Mucosa of descending colon (tissue), 3 donors: ENCODE data around the gene LEMD2. TPM values are rescaled to one million over a fixed set of nuclear protein-coding genes. Genes with fewer than 3 reads are reported as not detected.

ENCODE experiments used
- ATAC-seq: fragments of 200-7000 bp; cut with Tn5 transposase; one replicate; pipeline ENCODE4 v1.9.1; 2020; ENCODE audit warnings: mild to moderate bottlenecking, moderate library complexity
- DNase-seq, 3 donors: peaks; one replicate each; pipeline ENCODE4 v3.0.0-alpha.2; 2020
- H3K36me3 ChIP-seq: fragments of 200-600 bp; one replicate; pipeline ENCODE4 v1.8.0; 2021; ENCODE audit warnings: low read depth, mild to moderate bottlenecking
- H3K4me1 ChIP-seq: fragments of 200-600 bp; one replicate; pipeline ENCODE4 v1.8.0; 2021; ENCODE audit warnings: low read depth, mild to moderate bottlenecking
- H3K4me3 ChIP-seq: fragments of 200-600 bp; one replicate; pipeline ENCODE4 v1.8.0; 2021; ENCODE audit warnings: mild to moderate bottlenecking
- H3K9me3 ChIP-seq: fragments of 200-600 bp; one replicate; pipeline ENCODE4 v1.8.0; 2021; ENCODE audit warnings: mild to moderate bottlenecking
- intact Hi-C, 2 donors: fragments of 100-400 bp; cut with DNase I in 1 of 2; cut with micrococcal nuclease in 1 of 2; formaldehyde crosslinking; loops; one replicate each; pipeline versions ENCODE4 v1.11.0 to v1.11.1; 2022; cut with DNase I, micrococcal nuclease
- total RNA-seq, 3 donors: library from RNA; stranded (reverse); fragmentation: NEBNext Ultra II Directional in 2 of 3; extraction: Animal tissue kit (Norgen Biotek cat#: 25700) in 2 of 3; gene quantifications; one replicate each; pipeline versions ENCODE4 v1.2.1 to v1.2.4, GENCODE V29; 2021 to 2023
- TF ChIP-seq, protein P1 (sequence below): fragments of 200-600 bp; IDR thresholded peaks from one replicate; pipeline ENCODE4 v1.8.0; 2022; ENCODE audit warnings: antibody characterized with exemption, mild to moderate bottlenecking
- donor health status: DM: no; HTN: no; CAD: no; lungs with moderate emphysema.
- donor health status: DM: no; HTN: no; CAD: no.
- donor health status: DM: no; HTN: yes; CAD: no.

LEMD2 gene
- total RNA-seq, 3 donors from 2014 or later = 57.2 to 73.6 (median 59.6) TPM

- peak in 1 of 3 donors; percentile 65 for DNase-seq
- intact Hi-C loops = no loop called here
- no peak overlapping the region for H3K4me3 ChIP-seq
- no peaks in the 10 kb centered on the region for H3K36me3 ChIP-seq
- ATAC-seq = no peak
- peaks cover 17% of the 10 kb centered on the region for H3K4me1 ChIP-seq
- TF ChIP-seq, protein P1, sequence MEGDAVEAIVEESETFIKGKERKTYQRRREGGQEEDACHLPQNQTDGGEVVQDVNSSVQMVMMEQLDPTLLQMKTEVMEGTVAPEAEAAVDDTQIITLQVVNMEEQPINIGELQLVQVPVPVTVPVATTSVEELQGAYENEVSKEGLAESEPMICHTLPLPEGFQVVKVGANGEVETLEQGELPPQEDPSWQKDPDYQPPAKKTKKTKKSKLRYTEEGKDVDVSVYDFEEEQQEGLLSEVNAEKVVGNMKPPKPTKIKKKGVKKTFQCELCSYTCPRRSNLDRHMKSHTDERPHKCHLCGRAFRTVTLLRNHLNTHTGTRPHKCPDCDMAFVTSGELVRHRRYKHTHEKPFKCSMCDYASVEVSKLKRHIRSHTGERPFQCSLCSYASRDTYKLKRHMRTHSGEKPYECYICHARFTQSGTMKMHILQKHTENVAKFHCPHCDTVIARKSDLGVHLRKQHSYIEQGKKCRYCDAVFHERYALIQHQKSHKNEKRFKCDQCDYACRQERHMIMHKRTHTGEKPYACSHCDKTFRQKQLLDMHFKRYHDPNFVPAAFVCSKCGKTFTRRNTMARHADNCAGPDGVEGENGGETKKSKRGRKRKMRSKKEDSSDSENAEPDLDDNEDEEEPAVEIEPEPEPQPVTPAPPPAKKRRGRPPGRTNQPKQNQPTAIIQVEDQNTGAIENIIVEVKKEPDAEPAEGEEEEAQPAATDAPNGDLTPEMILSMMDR = no peak
- H3K9me3 ChIP-seq = no peaks in the 10 kb centered on the region
Observed at GRCh38 chr6:33746036-33746600, 42.8 kb downstream of the LEMD2 start.

DNA sequence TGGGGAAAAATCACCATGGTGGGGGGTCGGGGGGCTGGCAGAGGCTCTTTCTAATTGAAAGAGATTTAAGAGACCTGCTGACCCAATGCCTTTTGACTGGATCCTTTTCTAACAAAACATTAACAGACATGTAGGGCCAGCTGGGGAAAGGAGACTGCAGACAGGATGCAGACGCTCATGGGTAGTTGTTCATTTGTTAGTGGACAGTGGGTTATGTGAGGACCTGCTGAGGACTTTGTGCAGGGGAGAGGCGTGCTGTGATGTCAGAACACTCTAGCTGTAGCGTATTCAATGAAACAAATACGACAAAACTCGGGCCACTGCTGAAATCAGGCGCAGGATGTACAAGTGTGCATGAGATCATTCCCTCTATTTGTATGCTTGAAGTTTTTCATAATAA lies 43.4 kb downstream of the LEMD2 start:
- intact Hi-C loops = no loop called here
- Histone ChIP-seq H3K36me3 (no peaks in the 10 kb centered on the region), H3K4me1 (peaks cover 17% of the 10 kb centered on the region), H3K4me3 (no peak overlapping the region), H3K9me3 (no peaks in the 10 kb centered on the region)
- no peak for ATAC-seq
- no peak for DNase-seq
- TF ChIP-seq, protein P1 = no peak

DNA sequence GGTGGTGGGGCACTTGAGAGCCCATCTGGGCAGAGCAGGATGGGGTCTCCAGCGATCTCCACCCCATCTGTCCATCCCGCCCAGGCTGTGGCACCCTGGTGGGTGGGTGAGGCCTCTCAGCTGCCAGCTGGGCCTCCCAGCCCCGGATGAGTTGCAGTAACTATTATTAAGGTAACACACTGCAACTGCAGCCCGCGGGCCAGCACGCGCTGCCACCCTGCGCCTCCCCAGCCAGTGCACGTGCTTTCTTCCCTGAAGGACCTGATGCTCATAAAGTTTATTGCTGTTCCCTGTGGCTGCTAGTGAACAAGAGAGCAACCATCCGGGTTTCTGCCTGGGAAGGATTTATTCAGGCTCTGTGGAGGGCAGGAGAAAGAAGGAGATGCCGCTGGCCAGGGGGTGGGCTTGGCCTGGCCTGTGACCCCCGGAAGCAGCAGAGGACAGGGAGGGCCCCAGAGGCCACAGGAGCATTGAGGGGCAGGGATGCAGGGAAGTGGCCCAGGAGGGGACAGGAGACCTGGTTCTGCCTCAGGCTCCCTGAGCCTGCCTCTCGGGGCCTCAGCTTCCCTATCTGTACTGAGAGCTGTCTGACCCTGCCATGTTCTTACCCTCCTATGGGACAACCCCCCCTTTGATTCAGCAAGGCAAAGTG lies 43.9 kb downstream of the LEMD2 start:
- intact Hi-C loops = no loop called here
- Histone ChIP-seq H3K4me3 (no peak overlapping the region), H3K4me1 (peaks cover 17% of the 10 kb centered on the region), H3K9me3 (no peaks in the 10 kb centered on the region), H3K36me3 (no peaks in the 10 kb centered on the region)
- DNase-seq = peak; percentile 76 to 82 (median 80)
- TF ChIP-seq, protein P1 = no peak
- peak; percentile 86 for ATAC-seq

- H3K4me3 ChIP-seq = no peak overlapping the region
- no peaks in the 10 kb centered on the region for H3K36me3 ChIP-seq
- TF ChIP-seq, protein P1 = peak; percentile 77
- intact Hi-C loops = no loop called here
- ATAC-seq (peak; percentile 83), DNase-seq (peak; percentile 74 to 91 (median 83))
- no peaks in the 10 kb centered on the region for H3K9me3 ChIP-seq
- H3K4me1 ChIP-seq = peaks cover 17% of the 10 kb centered on the region
Observed at GRCh38 chr6:33744001-33744848, 44.7 kb downstream of the LEMD2 start.

DNA sequence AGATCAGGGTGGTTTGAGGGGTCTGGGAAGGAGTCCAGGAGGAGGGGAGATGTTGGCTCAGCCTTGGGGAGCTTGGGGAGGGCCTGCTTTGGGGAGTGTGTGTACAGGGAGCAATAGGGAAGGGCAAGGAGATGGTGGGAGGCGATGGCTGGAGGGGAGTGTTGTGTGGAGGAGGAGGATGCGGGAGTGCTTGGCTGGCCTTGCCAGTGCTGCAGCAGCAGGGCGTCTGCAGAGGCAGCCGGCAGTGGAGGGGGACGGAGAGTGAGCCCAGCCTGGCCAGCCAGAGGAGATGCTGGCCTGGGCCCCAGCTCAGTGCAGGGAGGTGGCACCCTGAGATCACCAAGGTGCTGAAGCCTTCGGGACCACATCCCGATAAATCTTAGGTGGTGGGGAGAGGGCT lies 46.1 kb downstream of the LEMD2 start:
- intact Hi-C loops = no loop called here

More for the DNA sequence above, 46.1 kb downstream of the LEMD2 start:
- DNase-seq = no peak
- no peak for ATAC-seq
- Histone ChIP-seq H3K9me3 (no peaks in the 10 kb centered on the region), H3K4me1 (peaks cover 23% of the 10 kb centered on the region), H3K36me3 (no peaks in the 10 kb centered on the region), H3K4me3 (no peak overlapping the region)
- TF ChIP-seq, protein P1 = no peak
